HepG2 (cell line): ENCODE results near the gene PLSCR3. TPM values are rescaled to one million over a fixed set of nuclear protein-coding genes. Genes with fewer than 3 reads are reported as not detected.

Source experiments
- ADNP ChIP-seq: sonication (generic); formaldehyde crosslinking; IDR thresholded peaks from 2 replicates; pipeline ENCODE4 v1.4.0; 2020; ENCODE audit warnings: missing genetic modification reagents
- KLF6 ChIP-seq: IDR thresholded peaks from 2 replicates; pipeline ENCODE4 v1.8.0; 2016; ENCODE audit warnings: missing biosample characterization, missing genetic modification reagents
- KLF9 ChIP-seq: IDR thresholded peaks from 2 replicates; pipeline ENCODE4 v1.6.1; 2016; ENCODE audit warnings: low read depth
- ZNF562 ChIP-seq: sonication (generic); formaldehyde crosslinking; IDR thresholded peaks from 2 replicates; pipeline ENCODE4 v1.8.0; 2022; ENCODE audit warnings: missing genetic modification reagents, borderline replicate concordance
- polyA plus RNA-seq, 8 experiments: library from polyadenylated mRNA; depleted of rRNA in 3 of 8; stranded (reverse) in 7 of 8; unstranded in 1 of 8; fragments of >200 nt; fragmentation: Illumina TruSeq in 4 of 8; extraction: Trizol in 4 of 8; gene quantifications; 2 replicates each; pipeline versions ENCODE4 v1.2.1 to v1.2.3, GENCODE V29; 2011 to 2016; ENCODE audit warnings: low read depth in 4 of 8, missing spikeins in 1 of 8, mixed read lengths in 1 of 8; ENCODE audit not compliant: insufficient read depth in 1 of 8
- total RNA-seq, 5 experiments: library from RNA; depleted of rRNA; stranded (reverse); fragments of >200 nt; fragmentation: Illumina TruSeq; extraction: Trizol; gene quantifications; 2 replicates each; pipeline ENCODE4 v1.2.3, GENCODE V29; 2016; ENCODE audit warnings: low read depth in 1 of 5
- TF ChIP-seq, protein P1 (sequence below): sonication (generic); formaldehyde crosslinking; IDR thresholded peaks from 2 replicates; pipeline ENCODE4 v1.5.0; 2020; ENCODE audit warnings: missing genetic modification reagents
- TF ChIP-seq, protein P2 (sequence below): sonication (generic); formaldehyde crosslinking; IDR thresholded peaks from 2 replicates; pipeline ENCODE4 v1.4.0; 2020; ENCODE audit warnings: missing genetic modification reagents
- TF ChIP-seq, protein P3 (sequence below): sonication (generic); formaldehyde crosslinking; IDR thresholded peaks from 2 replicates; pipeline ENCODE4 v1.4.0; 2020; ENCODE audit warnings: missing genetic modification reagents
- TF ChIP-seq, protein P4 (sequence below): sonication (generic); formaldehyde crosslinking; IDR thresholded peaks from 2 replicates; pipeline ENCODE4 v1.4.0; 2020; ENCODE audit warnings: missing genetic modification reagents
- TF ChIP-seq, protein P5 (sequence below): sonication (generic); formaldehyde crosslinking; IDR thresholded peaks from 2 replicates; pipeline ENCODE4 v1.4.0; 2020; ENCODE audit warnings: missing genetic modification reagents

PLSCR3 gene
- total and polyA plus RNA-seq, 2 of the 13 experiments (the other 11 are each of a cell fraction or from before 2014, with no cell fraction given): 5.6 to 6.2 TPM

DNA sequence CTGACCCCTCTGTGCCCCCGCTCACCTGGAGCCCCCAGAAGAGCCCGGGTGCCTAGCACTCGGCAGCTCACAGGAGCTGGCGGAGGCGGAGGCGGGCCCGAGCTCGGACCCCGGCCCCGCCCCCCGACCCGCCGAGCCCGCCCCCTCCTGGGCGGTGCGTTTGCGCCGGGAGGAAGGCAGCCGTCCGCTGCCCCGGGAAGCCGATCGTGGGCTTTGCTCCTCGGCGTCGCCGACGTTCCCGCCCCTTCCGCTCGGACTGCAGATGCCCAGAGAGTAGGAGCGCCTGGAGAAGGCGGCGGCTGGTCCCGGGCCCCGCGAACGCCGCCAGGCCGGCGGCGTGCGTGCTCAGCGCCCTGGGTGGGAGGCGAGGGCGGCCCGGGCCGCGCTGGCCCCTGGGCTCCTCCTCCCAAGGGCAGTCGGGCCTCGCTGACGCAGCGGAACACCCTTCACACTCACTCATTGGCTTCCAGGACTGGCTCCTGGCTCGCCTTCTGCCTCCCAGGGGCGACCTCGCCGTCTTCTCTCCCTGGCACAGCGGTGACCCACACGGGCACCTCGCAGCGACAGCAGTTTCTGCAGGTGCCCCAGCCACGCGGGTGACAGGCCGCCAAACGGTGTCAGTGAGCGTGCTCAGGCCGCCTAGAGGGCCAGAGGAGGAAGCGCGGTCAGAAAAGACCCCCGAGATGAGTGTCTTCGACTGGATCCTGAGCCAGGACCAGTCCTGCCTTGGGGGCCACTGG is at the start of gene PLSCR3 (continued):
- TF ChIP-seq, protein P1, sequence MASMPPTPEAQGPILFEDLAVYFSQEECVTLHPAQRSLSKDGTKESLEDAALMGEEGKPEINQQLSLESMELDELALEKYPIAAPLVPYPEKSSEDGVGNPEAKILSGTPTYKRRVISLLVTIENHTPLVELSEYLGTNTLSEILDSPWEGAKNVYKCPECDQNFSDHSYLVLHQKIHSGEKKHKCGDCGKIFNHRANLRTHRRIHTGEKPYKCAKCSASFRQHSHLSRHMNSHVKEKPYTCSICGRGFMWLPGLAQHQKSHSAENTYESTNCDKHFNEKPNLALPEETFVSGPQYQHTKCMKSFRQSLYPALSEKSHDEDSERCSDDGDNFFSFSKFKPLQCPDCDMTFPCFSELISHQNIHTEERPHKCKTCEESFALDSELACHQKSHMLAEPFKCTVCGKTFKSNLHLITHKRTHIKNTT (CRISPR knock-in tag): no peak
- TF ChIP-seq ADNP (CRISPR knock-in tag): no peak
- TF ChIP-seq, protein P2, sequence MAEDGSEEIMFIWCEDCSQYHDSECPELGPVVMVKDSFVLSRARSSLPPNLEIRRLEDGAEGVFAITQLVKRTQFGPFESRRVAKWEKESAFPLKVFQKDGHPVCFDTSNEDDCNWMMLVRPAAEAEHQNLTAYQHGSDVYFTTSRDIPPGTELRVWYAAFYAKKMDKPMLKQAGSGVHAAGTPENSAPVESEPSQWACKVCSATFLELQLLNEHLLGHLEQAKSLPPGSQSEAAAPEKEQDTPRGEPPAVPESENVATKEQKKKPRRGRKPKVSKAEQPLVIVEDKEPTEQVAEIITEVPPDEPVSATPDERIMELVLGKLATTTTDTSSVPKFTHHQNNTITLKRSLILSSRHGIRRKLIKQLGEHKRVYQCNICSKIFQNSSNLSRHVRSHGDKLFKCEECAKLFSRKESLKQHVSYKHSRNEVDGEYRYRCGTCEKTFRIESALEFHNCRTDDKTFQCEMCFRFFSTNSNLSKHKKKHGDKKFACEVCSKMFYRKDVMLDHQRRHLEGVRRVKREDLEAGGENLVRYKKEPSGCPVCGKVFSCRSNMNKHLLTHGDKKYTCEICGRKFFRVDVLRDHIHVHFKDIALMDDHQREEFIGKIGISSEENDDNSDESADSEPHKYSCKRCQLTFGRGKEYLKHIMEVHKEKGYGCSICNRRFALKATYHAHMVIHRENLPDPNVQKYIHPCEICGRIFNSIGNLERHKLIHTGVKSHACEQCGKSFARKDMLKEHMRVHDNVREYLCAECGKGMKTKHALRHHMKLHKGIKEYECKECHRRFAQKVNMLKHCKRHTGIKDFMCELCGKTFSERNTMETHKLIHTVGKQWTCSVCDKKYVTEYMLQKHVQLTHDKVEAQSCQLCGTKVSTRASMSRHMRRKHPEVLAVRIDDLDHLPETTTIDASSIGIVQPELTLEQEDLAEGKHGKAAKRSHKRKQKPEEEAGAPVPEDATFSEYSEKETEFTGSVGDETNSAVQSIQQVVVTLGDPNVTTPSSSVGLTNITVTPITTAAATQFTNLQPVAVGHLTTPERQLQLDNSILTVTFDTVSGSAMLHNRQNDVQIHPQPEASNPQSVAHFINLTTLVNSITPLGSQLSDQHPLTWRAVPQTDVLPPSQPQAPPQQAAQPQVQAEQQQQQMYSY (CRISPR knock-in tag): no peak
- peak; percentile 61; the same call in 1 of the 2 replicates for TF ChIP-seq KLF6
- TF ChIP-seq, protein P3, sequence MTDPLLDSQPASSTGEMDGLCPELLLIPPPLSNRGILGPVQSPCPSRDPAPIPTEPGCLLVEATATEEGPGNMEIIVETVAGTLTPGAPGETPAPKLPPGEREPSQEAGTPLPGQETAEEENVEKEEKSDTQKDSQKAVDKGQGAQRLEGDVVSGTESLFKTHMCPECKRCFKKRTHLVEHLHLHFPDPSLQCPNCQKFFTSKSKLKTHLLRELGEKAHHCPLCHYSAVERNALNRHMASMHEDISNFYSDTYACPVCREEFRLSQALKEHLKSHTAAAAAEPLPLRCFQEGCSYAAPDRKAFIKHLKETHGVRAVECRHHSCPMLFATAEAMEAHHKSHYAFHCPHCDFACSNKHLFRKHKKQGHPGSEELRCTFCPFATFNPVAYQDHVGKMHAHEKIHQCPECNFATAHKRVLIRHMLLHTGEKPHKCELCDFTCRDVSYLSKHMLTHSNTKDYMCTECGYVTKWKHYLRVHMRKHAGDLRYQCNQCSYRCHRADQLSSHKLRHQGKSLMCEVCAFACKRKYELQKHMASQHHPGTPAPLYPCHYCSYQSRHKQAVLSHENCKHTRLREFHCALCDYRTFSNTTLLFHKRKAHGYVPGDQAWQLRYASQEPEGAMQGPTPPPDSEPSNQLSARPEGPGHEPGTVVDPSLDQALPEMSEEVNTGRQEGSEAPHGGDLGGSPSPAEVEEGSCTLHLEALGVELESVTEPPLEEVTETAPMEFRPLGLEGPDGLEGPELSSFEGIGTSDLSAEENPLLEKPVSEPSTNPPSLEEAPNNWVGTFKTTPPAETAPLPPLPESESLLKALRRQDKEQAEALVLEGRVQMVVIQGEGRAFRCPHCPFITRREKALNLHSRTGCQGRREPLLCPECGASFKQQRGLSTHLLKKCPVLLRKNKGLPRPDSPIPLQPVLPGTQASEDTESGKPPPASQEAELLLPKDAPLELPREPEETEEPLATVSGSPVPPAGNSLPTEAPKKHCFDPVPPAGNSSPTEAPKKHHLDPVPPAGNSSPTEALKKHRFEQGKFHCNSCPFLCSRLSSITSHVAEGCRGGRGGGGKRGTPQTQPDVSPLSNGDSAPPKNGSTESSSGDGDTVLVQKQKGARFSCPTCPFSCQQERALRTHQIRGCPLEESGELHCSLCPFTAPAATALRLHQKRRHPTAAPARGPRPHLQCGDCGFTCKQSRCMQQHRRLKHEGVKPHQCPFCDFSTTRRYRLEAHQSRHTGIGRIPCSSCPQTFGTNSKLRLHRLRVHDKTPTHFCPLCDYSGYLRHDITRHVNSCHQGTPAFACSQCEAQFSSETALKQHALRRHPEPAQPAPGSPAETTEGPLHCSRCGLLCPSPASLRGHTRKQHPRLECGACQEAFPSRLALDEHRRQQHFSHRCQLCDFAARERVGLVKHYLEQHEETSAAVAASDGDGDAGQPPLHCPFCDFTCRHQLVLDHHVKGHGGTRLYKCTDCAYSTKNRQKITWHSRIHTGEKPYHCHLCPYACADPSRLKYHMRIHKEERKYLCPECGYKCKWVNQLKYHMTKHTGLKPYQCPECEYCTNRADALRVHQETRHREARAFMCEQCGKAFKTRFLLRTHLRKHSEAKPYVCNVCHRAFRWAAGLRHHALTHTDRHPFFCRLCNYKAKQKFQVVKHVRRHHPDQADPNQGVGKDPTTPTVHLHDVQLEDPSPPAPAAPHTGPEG (CRISPR knock-in tag): peak; percentile 70; the same call in 1 of the 2 replicates
- TF ChIP-seq KLF9: no peak
- TF ChIP-seq, protein P4, sequence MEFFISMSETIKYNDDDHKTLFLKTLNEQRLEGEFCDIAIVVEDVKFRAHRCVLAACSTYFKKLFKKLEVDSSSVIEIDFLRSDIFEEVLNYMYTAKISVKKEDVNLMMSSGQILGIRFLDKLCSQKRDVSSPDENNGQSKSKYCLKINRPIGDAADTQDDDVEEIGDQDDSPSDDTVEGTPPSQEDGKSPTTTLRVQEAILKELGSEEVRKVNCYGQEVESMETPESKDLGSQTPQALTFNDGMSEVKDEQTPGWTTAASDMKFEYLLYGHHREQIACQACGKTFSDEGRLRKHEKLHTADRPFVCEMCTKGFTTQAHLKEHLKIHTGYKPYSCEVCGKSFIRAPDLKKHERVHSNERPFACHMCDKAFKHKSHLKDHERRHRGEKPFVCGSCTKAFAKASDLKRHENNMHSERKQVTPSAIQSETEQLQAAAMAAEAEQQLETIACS: no peak
- TF ChIP-seq ZNF562 (CRISPR knock-in tag): no peak
- TF ChIP-seq, protein P5, sequence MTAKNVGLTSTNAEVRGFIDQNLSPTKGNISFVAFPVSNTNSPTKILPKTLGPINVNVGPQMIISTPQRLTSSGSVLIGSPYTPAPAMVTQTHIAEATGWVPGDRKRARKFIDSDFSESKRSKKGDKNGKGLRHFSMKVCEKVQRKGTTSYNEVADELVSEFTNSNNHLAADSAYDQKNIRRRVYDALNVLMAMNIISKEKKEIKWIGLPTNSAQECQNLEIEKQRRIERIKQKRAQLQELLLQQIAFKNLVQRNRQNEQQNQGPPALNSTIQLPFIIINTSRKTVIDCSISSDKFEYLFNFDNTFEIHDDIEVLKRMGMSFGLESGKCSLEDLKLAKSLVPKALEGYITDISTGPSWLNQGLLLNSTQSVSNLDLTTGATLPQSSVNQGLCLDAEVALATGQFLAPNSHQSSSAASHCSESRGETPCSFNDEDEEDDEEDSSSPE (CRISPR knock-in tag): no peak
